Measurements from ENCODE around the gene CLDN6. TPM values are rescaled to one million over a fixed set of nuclear protein-coding genes. Genes with fewer than 3 reads are reported as not detected.

The CLDN6 gene
- total RNA-seq, 1 experiment from 2014 or later = 743 TPM

DNA sequence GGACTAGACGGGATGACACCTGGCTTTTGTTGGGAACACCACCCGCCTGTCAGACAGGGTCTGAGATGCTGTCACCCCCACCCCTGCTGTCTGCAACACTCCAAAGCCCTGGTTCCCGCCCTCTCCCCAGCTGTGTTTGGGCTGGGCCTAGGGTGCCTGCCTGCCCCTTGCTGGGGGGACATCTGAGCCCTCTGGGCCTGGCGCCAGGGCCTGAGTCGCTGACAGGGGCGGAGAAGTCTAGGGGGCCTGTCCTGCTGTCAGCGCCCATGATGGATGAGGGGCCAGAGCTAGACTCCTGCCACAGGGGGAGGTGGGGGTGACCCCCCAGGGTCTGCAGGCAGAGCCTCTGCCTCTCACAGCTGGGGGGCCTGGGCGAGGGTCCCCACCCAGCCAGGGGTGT, 30.1 kb downstream of the CLDN6 start:
- no peak overlapping the region for H4K8ac ChIP-seq (replicated peaks; ENCODE audit: insufficient read length, low read depth, low read length)

More for the DNA sequence above, 30.1 kb downstream of the CLDN6 start:
- Histone ChIP-seq H3K56ac (ENCODE audit: insufficient read length, low read depth, low read length) (no peak overlapping the region), H3K14ac (ENCODE audit: insufficient read depth, low read length) (no peak overlapping the region; the same call in 1 of the 2 replicates), H3K27ac (ENCODE audit: insufficient read length, low read depth, low read length) (no peak overlapping the region), H3K4ac (ENCODE audit: low read depth, low read length) (no peak overlapping the region), H2BK20ac (ENCODE audit: low read depth, low read length, poor library complexity, severe bottlenecking) (no peak overlapping the region), H3K79me1 (ENCODE audit: insufficient read depth, low read depth, low read length, poor library complexity, severe bottlenecking) (no peaks in the 10 kb centered on the region), H3K4me2 (ENCODE audit: insufficient read depth, insufficient read length, low read length) (no peak overlapping the region), H3K4me1 (ENCODE audit: insufficient read depth, low read length) (no peaks in the 10 kb centered on the region; the same call in 1 of the 2 replicates), H4K5ac (ENCODE audit: insufficient read length, low read depth, low read length) (no peak overlapping the region), H2BK12ac (ENCODE audit: insufficient read length, low read depth, low read length) (no peak overlapping the region), H2BK120ac (ENCODE audit: low read depth, low read length, poor library complexity, severe bottlenecking) (no peak overlapping the region), H3K79me2 (ENCODE audit: insufficient read depth, low read length) (no peaks in the 10 kb centered on the region), H3K9me3 (ENCODE audit: control insufficient read depth, low read depth, low read length) (no peaks in the 10 kb centered on the region), H2BK5ac (ENCODE audit: insufficient read length, low read length) (no peak overlapping the region), H3K23me2 (ENCODE audit: insufficient read length, low read depth, low read length, poor library complexity, severe bottlenecking) (no peaks in the 10 kb centered on the region), H3K27me3 (ENCODE audit: insufficient read depth, low read length) (no peaks in the 10 kb centered on the region), H2AFZ (ENCODE audit: low read length) (no peak overlapping the region), H4K20me1 (ENCODE audit: control insufficient read depth, insufficient read depth, insufficient read length) (no peaks in the 10 kb centered on the region), H3K23ac (ENCODE audit: insufficient read length, low read depth, low read length) (no peak overlapping the region), H3K9ac (ENCODE audit: extremely low read depth, insufficient read length, low read length) (no peak overlapping the region), H3T11ph (ENCODE audit: low read length) (no peak overlapping the region), H2BK15ac (ENCODE audit: low read depth, low read length) (no peak overlapping the region), H2AK5ac (ENCODE audit: insufficient read length, low read length) (no peak overlapping the region), H3K18ac (ENCODE audit: insufficient read length, low read depth, low read length) (no peak overlapping the region), H4K91ac (ENCODE audit: insufficient read length, low read depth, low read length) (no peak overlapping the region)
- WGBS (ENCODE audit: extremely low coverage, insufficient read length, low lambda C conversion rate) = no CpG with 5 or more reads among the region's 8 CpGs
- peaks cover 15 to 45% of the 10 kb centered on the region in 2 experiments for H3K4me1 Mint-ChIP-seq
- TF ChIP-seq, protein P1, sequence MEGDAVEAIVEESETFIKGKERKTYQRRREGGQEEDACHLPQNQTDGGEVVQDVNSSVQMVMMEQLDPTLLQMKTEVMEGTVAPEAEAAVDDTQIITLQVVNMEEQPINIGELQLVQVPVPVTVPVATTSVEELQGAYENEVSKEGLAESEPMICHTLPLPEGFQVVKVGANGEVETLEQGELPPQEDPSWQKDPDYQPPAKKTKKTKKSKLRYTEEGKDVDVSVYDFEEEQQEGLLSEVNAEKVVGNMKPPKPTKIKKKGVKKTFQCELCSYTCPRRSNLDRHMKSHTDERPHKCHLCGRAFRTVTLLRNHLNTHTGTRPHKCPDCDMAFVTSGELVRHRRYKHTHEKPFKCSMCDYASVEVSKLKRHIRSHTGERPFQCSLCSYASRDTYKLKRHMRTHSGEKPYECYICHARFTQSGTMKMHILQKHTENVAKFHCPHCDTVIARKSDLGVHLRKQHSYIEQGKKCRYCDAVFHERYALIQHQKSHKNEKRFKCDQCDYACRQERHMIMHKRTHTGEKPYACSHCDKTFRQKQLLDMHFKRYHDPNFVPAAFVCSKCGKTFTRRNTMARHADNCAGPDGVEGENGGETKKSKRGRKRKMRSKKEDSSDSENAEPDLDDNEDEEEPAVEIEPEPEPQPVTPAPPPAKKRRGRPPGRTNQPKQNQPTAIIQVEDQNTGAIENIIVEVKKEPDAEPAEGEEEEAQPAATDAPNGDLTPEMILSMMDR (conservative IDR thresholded peaks at IDR 0.05) = no peak
- H3K36me3 Mint-ChIP-seq (ENCODE audit: insufficient read depth in 1 of 3, low read depth in 3 of 3) = no peaks in the 10 kb centered on the region
- H3K9me3 Mint-ChIP-seq = no peaks in the 10 kb centered on the region
- DNase-seq = no peak
- H3K4me3 Mint-ChIP-seq = no peak overlapping the region
- peaks cover 10% of the 10 kb centered on the region for H3K27me3 Mint-ChIP-seq (ENCODE audit: low read depth)
- H3K27ac Mint-ChIP-seq = no peak overlapping the region

Measured in H9 (cell line).